ENCODE results near the gene DST.
"Not testable (repeated sequence)": the region's sequence is repeated elsewhere in the genome, so short reads cannot be mapped to it uniquely, and the experiment has no call there.

The DST gene

DNA sequence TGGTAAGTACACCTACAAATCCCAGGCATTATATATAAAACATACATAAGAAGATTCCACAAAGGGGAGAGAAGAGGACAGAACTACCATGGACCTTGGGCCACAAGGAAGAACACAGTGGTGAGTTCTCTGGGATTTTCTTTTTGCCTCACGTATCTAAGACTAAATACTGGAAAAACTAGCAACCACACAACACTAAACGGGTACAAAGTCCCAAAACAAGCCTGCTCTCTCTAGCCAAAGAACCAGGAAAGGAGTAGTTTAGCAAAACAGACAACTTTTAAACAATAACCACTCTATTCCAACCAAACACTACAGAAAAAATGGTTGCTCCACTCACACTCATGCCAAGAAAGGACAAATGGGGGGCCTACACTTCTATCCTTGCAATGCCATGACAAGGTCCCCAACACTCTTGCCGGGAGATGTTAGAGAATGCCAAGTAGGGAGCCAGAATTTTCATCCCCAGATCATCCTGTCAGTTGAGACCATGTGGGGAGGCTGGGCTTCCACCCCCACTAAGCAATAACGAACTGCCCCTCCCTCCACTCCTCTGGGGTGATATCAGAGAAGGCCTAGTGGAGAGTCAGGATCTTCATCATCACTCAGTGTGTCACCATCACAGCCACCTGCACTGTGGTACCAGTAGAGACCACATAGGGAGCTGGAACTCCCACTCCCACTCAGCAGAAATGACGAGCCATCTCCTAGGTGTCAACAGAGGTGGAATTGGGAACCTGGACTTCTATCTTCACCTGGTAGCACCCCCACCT is 123.5 kb downstream of the DST start:
- FAIRE-seq: no peak
- DNase-seq (ENCODE audit: low spot score): no peak

DNA sequence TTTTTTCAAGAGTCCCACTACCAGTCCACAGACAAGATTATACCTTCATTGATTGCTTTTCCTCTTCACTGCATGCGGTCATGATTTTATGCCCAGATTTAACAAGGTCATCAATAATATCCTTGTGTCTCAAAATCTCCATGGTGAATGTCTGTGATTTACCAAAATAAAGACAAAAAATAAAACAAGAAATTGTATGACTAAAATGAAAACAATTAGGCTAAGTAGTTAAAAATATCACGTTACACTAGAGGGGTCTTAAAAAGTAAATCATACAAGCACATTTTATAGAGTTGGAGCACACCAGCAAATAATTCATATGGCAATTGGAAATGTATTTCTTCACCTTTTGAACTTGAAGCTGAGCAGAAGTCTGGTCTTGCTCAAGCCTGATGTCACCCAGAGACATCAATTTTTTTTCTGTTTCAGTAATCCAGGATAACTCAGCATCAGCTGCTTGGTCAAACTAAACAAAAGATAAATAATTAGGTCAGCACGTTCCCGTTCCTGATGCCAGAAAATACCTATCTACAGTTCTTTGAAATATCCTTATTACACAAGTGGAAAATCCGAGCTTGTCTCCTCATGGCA is 125.4 kb downstream of the DST start:
- FAIRE-seq: no peak
- DNase-seq (ENCODE audit: low spot score): no peak

DNA sequence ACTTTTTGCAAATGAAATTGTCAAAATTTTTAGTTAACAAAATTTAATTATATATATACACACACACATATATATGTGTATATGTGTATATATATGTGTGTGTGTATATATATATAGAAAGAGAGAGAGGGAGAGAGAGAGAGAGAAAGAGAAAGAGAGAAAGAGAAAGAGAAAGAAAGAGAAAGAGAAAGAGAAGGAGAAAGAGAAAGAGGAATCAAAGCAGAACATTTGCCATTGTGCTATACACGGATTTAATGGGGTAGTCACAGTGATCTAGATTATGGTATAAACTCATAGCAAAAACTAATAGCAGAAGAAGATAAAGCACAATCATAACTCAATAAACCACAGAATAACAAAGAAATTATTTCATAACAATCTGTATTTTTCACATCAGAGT is 126.7 kb downstream of the DST start:
- FAIRE-seq: no peak

DNA sequence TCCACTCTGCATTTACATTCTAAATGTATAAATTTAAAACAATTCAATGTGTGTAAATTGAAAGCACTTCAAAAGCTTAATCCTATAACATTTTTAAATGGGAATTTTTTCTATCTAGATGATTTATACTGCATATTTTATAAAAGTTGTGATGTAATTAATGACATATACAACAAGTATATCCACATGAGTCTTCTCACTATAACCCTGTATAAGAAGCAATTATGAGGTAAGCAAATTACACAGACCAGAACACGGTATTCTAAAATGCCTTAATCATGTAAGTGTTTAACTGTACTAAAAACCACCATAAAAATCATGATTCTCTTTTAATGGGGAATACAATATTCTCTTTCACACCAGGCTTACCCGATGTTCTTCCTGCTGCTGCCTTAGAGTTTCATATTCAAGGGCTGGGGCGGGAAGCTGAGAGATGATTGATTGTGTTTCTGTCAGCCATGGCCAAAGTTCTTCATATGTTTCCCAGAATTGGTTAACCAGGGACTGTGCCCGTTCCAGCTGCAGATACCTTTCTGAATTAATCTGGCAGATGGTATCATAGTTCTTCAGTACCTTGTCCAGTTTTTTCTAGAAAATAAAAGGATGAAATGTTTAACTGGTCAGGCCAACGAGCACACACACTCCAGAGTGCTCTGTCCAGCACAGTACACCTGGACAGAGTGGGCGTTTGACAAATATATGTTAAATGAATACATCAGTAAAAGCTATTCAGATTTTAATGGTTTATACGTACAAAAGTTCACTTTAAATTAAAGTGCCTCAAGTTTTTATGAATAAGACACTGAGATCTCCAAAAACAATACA is 127.4 kb downstream of the DST start:
- no peak for FAIRE-seq
- no peak for DNase-seq (ENCODE audit: low spot score)

More for the DNA sequence above, 126.7 kb downstream of the DST start:
- no peak for DNase-seq (ENCODE audit: low spot score)

DNA sequence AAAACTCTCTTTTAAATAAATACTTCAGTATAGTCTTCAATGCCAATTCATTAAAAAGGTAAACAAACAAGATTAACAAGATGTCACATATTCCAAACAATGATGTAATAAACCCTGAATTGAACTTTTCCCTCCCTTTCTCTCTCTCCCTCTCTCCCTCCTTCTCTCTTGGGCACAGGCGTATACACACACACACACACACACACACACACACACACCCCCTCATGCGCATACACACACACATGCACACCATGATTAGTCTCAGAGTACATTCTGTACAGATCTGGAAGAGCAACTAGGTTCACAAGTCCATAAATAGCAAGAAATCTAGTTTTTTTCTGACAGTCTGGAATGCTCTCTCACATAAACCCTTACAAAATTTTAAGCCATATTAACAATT is 128.3 kb downstream of the DST start:
- FAIRE-seq: no peak

DNA sequence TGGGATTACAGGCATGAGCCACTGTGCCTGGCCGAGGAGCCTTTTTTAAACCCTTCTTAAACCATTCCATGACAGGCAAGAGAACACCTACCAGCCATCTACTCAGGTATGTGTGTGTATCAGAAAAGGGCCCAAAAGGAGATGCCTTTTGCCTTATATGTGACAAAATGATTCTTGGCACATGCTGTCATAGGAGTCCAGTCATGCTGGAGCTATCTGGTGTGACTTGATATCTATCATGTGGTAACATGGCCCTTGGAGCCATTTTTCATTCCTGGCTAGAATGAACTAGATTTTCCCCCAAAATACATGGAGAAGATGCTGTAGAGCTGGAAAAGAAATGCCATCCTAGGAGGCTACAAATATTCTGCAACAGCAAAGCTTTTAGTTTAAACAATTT is 129.1 kb downstream of the DST start:
- FAIRE-seq: no peak
- DNase-seq (ENCODE audit: low spot score): no peak

More for the DNA sequence above, 128.3 kb downstream of the DST start:
- no peak for DNase-seq (ENCODE audit: low spot score)

DNA sequence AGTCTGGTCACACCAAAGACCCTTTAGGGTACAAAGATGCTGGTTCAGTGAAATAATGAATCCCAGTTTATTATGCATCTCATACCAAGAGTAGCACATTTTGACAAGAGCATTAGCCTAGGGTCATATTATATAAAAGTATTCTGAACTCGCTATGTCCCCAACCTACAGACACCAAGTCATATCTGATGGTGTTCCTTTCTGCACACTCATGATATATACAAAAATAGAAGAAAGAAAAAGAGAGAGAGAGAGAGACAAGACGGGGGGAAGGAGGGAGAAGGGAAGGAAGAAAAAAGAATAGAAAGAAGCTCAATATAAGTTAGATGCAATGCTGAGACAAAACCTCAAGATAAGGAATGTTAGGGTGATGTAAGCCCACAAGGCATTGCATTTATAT is 131.1 kb downstream of the DST start:
- DNase-seq (ENCODE audit: low spot score): no peak
- FAIRE-seq: no peak

DNA sequence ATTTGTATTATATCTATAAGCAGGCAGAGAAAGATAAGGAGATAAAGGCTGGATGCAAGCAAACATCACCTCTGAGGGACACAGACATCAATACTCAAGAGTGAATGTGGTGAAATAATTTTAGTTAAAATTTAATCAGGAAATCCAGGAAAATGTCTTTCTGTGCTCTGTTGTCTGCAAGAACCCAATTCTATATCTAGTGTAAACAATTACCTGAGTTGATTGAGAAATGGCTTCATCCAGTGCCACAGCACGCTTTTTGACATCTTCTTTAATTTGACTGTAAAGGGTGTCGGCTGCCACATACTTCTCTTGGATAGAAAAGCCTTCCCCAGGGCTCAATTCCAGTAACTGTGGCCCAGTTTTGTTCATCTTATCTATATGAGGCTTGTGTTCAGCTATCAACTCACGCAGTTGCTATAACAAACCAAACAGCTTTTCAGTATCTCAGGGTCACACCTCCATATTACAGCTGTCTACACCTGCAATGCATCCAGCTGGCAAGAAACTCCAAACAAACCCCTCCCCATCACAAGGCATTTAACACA is 131.6 kb downstream of the DST start:
- no peak for DNase-seq (ENCODE audit: low spot score)
- no peak for FAIRE-seq

DNA sequence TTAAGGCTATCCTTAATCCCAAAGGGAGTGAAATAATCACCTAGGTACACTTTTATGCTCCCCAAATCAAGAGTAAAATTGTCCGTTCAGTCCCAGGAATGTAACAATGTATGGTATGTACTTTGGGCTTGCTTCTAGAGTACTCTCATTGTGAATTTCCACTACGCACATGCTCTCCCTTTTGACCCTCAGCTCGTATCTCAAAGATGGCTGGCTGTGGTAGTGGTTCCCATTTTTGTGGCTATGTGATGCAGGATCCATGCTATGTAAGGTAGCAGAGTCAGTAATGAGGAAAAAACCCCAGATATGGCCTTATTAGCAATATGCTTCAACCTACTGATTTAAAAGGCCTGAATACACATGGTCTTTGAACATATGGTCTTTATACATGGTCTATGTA is 133.7 kb downstream of the DST start:
- FAIRE-seq: no peak
- DNase-seq (ENCODE audit: low spot score): no peak

DNA sequence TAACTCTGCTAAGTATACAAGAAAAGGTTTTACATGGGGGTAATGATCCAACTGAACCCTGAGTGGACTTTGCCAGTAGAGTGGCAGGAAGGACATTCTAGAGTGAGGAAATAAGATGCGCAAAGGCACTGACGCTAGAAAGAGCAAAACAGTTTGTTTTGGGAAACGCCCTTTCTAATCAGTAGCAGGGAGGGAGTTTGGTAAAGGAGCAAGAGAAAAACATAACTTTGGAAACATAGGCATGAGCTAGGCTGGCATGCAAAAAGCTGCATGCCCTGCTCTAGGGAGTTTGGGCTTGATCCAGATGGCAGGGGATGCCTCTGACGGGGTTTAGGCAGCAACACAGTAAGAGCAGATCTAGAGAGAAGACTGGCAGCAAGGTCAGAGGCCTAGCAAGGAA is 135.2 kb downstream of the DST start:
- DNase-seq (ENCODE audit: low spot score): no peak
- no peak for FAIRE-seq

DNA sequence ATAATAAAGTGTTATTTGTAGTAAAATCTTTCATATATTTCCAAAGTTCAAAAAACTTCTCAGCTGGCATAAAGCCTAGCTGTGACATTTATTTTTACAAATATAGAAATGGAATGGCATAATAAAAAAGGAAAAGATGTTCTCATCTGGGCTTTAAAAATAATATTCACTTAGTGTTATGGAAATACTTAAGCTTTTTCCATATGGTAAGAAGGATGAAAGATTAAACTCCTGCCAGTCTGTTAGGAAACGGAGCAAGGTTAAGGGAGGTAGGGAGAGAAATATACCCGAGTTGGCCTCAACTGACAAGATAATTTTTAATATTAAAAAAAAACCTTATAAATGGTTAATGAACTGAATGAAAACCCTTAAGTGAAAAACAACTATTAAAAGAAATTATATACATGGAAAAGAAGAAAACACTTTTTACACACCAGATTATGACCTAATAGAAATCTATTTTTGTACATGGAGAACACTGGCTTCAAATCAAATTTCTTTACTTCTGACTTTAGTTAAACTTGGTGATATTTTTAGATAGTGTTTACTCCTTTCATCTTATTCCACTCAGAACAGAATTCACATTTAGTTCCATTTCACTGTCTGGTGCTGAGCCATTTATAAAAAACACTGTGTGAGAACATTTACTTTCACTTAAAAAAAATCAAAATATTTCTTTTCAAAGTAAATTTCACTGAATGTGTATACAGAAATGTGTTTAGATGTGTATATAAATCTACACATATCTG is 137.0 kb downstream of the DST start:
- FAIRE-seq (no peak), DNase-seq (ENCODE audit: low spot score) (no peak)

DNA sequence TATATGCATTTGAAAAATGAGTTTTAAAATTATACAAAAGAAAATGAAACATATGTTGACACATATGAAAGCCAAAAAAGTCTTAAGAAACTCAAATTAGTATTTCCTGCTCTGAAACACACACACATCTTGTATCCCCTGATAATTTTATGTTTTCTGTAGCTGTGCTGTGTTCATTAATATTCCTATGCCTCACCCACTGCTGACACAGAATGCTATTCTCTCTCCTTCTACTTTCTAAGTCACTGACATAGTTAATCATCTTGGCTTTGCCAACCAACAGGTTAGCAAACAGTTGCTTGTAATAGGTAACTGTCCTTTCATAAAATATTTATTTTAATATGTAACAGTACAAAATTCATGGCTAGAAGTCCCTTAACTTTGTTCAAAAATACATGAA is 140.7 kb downstream of the DST start:
- DNase-seq (ENCODE audit: low spot score) (no peak), FAIRE-seq (no peak)

DNA sequence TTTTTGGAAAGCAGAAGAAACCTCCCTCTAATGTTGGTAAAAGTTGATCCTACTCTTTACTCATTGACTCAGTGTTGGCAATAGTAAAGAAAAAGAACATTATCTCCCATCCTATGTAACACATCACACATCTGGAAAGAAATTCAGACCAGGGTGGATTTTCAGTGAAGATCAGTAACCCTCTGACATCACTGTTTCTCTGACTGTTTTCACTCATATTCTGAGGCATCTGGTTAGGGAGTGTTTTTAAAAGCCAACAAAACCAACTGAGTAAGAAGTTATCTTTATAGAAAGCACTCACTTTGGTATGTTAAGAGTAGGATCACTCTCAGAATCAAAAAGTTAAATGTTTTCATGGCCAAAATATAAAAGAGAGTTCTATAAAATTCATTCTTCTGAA is 143.6 kb downstream of the DST start:
- DNase-seq (ENCODE audit: low spot score) (no peak), FAIRE-seq (no peak)

DNA sequence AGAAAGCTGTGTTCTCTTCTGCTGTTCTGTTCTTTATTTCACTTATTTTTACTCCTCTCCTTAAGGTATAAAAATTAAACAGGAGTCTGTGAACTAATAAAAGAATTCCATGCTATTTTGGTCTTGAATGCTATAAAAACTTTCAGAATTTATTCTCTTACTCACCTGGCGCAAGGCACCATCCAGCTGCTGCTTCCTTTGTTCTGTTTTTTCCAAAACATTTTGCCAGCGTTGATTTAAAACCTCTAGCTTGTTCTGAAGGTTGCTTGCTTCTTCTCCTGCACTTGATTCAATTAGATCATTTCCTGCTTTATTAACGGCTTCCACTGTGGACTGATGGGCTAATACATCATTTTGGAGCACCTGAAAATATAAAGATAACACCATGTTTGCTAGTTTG is 145.0 kb downstream of the DST start:
- FAIRE-seq: no peak
- DNase-seq (ENCODE audit: low spot score): no peak

DNA sequence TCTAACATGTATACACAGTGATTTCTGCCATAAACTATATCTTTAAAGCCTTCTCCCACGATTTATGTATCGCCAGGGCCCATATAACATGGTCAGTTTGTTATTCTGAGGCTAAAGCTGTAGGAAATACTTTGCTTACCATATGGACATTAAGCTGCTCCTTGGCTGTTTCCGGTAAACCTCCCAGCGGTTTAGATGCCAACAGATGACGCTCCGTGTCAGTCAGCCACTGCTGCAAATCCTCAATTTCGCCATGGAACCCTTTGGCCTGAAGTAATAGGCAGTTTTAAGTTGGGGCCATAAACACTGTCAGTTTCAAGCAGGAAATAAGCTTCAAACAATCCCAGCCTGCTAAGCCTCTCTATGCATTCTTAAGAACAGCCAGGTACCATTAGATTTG is 145.4 kb downstream of the DST start:
- FAIRE-seq (no peak), DNase-seq (ENCODE audit: low spot score) (no peak)

DNA sequence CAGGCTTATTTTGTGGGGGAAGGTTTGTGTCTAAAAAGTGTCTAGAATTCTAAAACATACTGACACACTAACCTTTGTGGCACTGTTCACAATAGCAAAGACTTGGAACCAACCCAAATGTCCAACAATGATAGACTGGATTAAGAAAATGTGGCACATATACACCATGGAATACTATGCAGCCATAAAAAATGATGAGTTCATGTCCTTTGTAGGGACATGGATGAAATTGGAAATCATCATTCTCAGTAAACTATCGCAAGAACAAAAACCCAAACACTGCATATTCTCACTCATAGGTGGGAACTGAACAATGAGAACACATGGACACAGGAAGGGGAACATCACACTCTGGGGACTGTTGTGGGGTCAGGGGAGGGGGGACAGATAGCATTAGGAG is 146.0 kb downstream of the DST start:
- not testable (repeated sequence) for FAIRE-seq; DNase-seq (ENCODE audit: low spot score)

DNA sequence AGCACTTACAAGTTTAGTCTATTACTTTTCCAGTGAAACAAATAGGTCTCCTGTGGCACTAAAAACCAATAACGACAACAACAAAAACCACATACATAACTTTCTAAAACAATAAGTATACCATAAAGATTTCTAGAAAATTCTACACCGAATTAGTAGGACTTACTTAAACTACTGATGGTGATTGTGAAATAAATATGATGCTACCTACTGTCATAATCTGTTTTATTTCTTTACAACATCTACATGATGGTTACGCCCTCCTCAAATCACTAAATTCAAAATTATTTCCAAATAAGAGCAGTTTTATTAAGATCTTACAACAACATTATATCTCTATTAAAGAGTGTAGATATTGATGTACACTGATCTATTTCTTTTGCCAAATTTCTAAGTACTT is 147.0 kb downstream of the DST start:
- DNase-seq (ENCODE audit: low spot score) (no peak), FAIRE-seq (no peak)

DNA sequence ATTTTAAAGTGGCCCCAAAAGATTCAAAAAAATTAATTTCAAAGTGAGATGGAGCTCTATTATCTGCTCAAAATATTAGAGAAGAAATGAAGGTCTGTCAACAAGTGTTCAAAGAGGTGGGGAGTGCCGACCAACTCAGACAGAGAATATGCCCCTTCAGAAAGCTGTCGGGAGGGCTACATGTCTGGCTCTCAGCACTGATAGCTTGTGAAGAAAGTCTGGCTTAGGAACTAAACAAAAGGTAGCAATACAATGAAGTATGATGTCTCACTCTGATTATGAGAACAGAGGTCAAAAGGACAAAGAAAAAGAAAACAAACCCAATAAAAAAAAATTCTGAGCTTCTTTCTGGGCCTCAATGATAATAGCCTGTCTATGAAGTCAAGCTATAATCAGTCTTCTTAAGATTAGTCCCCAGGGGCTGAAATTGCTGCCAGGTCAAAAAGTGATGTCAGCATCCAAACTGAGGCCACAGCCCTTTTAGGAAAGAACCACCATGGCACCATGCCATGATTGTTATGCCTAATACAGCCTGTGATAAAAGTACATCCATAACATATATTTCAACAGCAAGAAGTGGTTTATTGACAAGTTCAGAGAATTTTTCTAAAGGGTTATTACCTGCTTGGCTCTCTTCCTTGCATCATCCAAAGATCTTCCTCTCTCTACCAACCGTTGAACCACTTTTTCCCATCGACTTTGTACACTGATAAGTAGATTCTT is 150.9 kb downstream of the DST start:
- no peak for FAIRE-seq

DNA sequence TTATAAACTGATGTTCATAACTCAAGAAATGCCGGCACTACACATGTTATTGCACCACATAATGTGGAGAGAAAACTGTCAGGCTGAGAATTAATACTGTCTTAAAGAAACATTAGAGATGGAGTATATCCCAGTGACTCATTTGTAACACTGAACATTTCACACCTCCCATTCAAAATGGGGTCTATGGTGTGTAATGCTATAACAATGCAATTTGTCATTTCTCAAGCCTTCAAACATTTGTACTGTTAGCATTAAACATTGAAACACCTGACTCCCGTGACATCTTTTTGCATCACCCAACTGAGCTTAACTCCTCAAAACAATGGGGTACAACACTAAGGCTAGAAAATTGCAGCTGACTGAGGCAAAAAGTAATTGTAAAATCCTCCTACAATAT is 151.7 kb downstream of the DST start:
- FAIRE-seq (no peak), DNase-seq (ENCODE audit: low spot score) (no peak)

More for the DNA sequence above, 150.9 kb downstream of the DST start:
- no peak for DNase-seq (ENCODE audit: low spot score)

DNA sequence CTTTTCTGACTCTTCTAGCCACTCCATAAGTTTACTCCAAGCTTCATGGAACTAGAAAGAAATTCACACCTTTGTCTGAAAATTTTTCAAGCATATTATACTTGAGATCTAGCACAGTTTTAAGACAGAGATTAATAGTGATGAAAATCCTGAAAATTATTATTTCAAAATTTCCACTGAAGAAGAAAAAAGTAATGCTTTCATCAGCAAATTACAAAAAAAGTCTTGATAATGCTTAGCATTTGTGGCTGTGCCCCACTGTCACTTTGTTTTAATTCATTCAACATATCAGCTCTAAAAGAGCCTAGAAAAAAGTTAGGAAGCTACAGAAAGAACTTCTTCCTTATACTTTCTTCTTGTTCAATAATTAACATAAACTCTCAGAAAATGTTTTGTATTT is 153.1 kb downstream of the DST start:
- no peak for FAIRE-seq
- DNase-seq (ENCODE audit: low spot score): no peak

DNA sequence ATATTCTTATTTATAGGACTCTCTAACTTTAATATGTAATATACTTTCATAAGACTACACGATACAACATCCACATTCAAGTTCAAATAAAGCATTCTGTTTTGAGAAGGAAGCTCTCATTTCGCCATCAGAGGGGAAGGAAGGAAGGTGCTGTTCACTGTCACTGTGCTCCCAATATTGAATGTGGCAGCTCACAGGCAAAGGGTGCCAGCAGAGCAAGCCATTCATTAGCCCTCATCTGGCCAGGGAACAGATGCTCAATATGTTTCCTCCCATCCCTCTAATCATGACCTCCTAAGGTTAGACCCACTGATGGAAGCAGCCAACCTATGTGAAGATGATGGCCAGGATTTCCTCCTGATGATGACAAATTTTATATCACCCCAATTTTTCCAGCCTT is 154.4 kb downstream of the DST start:
- DNase-seq (ENCODE audit: low spot score): no peak
- peak; percentile 17 for FAIRE-seq

Measured in urothelium cell line (cell line).